SHP77 treated with DMSO at 0.1 percent for 48 hours (cell line): ENCODE data around the gene MRTO4.
A peak's percentile ranks its signal among the peaks of the same experiment; 100 is the strongest.
"Not testable (repeated sequence)": the region's sequence is repeated elsewhere in the genome, so short reads cannot be mapped to it uniquely, and the experiment has no call there.

Experiments
- DNase-seq: peaks from one replicate; lab custom pipeline; 2025; lab: John Stamatoyannopoulos, UW

Gene MRTO4

DNA sequence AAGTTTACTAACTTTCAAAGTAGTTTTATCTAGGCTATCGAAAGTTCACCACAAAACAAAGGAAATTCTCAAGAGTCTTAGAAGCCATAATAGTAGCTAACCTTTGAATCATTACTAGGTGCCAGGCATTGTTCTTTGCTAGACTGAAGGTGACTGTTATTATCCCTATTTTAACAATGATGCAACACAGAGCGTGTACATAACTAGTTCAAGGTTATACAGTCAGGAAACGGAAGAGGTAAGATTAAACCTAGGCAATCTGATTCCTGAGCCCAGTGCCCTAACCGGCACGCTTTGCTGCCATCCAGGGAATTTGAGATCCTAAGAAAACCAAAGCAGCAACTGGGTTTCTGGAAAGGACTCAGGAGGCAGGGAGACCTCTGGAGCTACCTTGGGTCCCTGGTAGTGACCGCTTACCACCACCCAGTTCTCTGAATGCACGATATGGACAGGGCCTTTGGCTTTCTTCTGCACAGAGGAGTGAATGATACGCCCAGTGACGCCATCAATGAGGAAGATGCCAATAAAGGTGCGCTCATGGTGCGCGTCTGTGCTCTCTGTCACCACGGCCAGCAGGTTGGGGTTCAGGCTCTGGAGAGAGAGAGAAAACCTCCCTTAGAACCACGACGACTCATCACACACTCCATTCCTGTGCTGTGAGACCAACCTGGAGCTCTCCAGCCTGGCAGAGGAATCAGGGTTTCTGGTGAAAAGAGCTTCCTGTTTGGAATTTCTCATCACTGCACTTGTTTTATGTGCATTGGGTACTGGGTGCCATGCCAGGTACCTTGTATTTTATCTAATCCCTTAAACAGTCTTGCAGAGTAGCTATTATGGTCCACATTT lies 28.4 kb upstream of the MRTO4 start:
- no peak for DNase-seq

DNA sequence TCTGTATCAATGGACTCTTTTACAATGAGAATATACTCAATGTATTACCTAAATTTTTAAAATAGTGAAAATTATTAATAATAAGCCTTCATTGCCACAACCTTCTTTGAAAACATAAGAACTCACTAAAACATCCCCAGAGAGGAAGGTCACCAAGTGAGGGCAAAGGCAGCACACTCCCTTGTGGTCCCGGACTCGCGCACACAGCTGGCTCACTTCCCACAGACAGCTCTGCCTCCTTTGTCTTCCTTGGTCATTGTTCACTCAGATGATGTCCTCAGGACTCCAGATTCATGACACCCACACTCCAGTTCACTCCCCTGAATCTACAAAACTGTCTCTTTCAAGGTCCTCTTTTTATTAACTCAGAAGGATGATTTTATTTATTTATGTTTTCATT lies 22.4 kb upstream of the MRTO4 start:
- DNase-seq = no peak

DNA sequence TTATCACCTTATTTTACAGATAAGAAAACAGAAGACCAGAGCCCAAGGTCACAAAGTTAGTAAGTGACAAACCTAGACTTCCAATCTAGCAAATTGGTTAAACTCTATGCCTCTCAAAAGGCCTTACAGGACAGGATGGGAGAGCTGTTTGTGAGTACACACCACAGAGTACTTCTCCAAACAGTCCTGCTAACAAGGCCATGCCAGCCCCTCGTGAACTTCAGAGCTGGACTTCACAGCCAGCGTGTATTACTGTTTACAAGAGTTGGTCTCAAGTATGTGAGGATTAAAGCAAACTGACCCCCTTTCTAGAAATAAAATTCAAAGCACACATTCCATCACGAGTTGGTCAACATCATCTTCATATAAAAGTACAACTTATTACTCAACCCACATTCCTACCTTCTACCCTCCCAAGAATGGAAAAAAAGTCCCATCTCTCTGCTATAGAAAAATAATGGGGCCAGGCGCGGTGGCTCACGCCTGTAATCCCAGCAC lies 21.7 kb upstream of the MRTO4 start:
- no peak for DNase-seq

GRCh38 chr1:19231736-19232523 lies 19.7 kb upstream of the MRTO4 start:
- DNase-seq = not testable (repeated sequence)

GRCh38 chr1:19232524-19232846 lies 19.1 kb upstream of the MRTO4 start:
- DNase-seq = no peak

DNA sequence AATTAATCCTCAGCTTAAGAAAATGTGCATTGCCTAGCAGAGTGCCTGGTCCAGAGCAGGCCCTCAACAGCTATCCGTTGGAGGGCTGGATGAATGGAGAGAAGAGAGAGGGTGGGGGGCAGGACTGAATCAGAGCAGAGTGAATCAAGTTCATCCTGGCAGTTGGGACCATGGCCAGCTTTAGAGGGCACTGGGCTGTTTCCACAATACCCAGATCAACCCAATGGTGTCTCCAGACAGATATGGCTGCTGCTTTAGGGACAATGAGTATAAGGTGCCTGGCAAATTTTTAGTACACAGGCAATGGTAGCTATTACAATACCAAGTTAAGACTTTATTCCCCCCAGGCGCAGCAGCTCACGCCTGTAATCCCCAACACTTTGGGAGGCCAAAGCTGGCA lies 17.4 kb upstream of the MRTO4 start:
- DNase-seq = no peak

DNA sequence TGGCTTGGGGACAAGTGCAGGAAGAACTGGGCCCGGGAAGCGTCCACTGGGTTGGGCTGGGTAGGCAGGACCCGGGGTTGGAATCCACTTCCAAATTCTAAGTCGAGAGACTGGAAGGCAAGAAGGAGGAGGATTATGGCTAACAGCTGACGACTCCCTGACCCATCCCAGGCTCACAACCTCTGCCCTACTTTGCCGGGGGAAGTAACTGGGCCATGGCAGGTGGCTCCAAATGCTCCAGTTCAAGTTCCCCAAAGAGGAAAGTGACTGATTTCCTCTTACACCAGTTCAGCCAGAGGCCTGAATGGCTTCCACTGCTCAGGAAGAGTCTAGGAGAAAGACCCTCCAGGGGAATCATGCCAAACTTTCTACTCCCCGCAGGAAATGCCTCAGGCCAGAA lies 11.7 kb upstream of the MRTO4 start:
- no peak for DNase-seq

DNA sequence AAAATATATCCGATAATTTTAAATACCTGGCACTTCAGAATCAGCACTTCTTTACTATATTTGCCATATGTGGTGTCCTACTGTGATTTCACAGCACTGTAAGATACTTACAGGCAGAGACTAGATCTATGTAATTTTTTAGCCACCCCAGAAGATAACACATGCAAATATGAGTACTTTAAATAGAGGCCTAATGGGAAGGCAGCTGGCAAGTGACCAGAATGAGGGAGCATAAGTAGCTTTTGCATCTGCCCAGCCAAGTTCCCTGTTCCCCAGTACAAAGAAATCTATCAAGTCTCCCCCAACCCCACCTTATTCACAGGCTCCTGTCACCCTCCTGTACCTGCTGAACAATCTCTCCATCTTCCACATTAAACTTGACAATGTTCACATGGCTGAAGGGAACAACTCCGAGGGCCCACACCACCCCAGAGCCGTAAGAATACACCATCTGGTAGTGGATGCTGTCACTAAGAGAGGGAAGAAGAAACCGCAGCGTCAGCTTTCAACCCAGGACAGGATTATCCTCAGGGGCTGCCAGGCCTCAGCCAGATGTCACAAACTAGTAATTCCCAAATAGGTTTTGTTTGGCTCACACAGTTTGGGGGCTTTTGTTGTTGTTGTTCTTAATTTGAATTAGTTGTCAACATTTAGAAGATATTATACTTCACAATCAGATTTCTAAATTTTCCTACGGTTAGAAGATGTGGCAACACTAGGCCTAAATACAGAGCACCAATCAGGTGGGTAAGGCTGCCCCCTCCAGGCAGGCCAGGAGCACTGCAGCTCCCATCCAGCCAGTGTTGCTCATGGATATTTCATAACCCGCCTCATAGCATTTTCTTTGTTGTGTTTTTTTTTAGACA lies 10.7 kb upstream of the MRTO4 start:
- DNase-seq = peak; percentile 16

- DNase-seq = no peak
Measured at GRCh38 chr1:19250629-19251304, 838 bp upstream of the MRTO4 start.

DNA sequence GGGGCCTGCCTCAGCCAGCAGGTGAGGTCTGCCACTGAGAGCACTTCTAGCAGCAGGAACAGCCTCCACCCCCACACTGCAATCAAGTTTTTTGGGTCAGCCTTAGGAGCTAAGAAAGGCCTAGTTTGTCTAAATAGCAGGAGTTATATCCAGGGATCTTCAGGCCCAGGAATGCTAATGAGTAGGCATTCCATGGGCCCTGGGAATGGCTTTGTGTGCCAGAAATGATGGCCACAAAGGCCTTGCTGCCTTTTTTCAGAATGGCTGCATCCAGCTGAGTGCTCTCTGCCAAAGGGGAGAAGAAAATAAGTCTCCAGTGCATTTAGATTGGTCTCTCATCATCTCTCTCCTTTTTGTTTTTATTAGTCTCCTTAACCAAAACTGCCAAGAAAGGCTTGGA lies 2.8 kb downstream of the MRTO4 start:
- no peak for DNase-seq

- DNase-seq = no peak
Measured at GRCh38 chr1:19255288-19255687, 3.7 kb downstream of the MRTO4 start.

DNA sequence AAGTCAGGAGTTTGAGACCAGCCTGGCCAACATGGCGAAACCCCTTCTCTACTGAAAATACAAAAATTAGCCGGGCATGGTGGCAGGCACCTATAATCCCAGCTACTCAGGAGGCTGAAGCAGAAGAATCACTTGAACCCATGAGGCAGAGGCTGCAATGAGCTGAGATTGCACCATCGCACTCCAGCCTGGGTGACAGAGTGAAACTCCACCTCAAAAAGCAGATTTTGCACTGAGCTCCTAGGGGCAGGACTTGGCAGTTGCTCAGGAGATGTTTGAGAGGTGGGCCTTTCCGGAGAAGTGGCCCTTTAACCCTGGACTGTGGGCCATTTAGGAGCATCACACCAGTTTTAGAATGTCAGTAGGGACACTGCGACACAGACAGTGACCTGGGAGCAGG lies 4.7 kb downstream of the MRTO4 start:
- not testable (repeated sequence) for DNase-seq

DNA sequence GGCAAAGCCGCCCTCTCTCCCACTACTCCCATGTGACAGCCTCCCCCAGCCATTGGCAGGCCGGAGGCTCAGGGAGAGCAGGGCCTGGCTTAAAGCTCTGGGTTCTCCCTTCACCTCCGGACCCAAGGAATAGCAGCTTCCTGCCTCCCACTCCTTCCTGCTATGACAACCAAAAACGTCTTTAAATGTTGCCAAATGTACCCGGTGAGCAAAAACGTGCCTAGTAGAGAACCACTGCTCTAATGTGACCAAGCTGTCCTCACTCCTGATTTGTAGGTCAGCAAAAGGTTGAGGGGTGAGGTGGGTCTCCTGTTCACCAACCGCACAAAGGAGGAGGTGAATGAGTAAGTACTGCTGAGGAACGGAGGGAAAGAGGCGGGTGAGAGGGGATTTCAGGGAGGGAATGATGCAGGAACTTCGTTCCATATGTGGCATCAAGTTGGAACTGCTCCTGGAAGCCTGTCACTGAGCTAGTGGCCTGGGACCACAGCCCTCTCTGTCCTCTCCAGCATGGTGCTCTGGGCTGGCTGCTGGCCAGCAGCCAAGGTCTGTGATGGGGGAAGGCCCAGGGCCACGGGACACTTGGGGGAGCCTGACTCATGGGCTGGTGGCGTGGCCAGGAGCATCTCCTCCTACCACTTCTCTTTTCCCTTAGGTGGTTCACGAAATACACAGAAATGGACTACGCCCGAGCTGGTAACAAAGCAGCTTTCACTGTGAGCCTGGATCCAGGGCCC lies 5.7 kb downstream of the MRTO4 start:
- no peak for DNase-seq

DNA sequence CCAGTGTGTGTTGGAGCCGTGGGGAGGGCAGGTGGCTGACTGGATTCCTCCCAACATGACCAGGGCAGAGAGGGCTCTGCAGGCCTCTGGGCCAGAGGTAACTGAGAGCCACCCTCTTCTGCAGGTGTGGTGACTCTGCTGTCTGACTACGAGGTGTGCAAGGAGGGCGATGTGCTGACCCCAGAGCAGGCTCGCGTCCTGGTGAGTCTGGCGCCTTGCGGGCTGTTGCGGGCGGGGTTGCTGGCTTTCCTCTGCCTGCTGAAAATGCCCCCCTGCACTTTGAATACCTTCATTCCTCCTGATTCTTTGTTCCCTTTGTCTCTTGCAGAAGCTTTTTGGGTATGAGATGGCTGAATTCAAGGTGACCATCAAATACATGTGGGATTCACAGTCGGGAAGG lies 6.7 kb downstream of the MRTO4 start:
- no peak for DNase-seq

- DNase-seq = peak; percentile 93
Measured at GRCh38 chr1:19260211-19261138, 8.9 kb downstream of the MRTO4 start.

- no peak for DNase-seq
Measured at GRCh38 chr1:19262047-19262446, 10.4 kb downstream of the MRTO4 start.

DNA sequence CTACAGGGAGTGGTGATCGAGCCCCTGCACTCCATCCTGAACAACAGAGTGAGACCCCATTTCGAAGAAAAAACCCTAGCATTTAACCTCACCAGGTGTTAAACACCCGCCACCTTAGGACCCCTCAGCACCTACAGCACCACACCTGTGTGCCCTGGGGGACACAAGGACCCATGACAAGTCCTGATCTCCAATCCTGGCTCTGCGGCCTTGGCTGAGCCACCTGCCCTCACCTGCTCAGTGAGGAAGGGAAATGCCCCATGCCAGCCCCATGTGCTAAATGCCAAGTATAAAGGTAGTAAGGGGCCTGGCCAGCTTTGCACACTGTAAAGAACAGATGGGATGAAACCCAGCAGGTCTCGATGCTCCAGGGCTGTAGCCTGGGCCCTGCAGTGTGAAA lies 11.1 kb downstream of the MRTO4 start:
- DNase-seq = no peak

- DNase-seq = no peak
Measured at GRCh38 chr1:19268445-19268844, 16.8 kb downstream of the MRTO4 start.

GRCh38 chr1:19269427-19270342 lies 18.1 kb downstream of the MRTO4 start:
- DNase-seq = not testable (repeated sequence)
